Activated T-cell treated with anti-CD3 and anti-CD28 coated beads, Interleukin-2, amount 50 U/mL, for 4 hours (primary cell): ENCODE measurements around the gene SETMAR. TPM values are rescaled to one million over a fixed set of nuclear protein-coding genes. Genes with fewer than 3 reads are reported as not detected.
A peak's percentile ranks its signal among the peaks of the same experiment; 100 is the strongest.
"Not testable (repeated sequence)": the region's sequence is repeated elsewhere in the genome, so short reads cannot be mapped to it uniquely, and the experiment has no call there.

ENCODE experiments used
- ATAC-seq, 2 donors: fragments of 200-7000 bp; cut with Tn5 transposase; one replicate each; pipeline ENCODE4 v1.10.0; 2021
- DNase-seq: peaks from one replicate; pipeline ENCODE4 v3.0.0-alpha.2; 2020
- H3K27me3 Mint-ChIP-seq: one replicate; pipeline ENCODE4 v1.8.0; 2021; ENCODE audit warnings: low read depth, mixed read lengths
- H3K36me3 Mint-ChIP-seq: one replicate; pipeline ENCODE4 v1.8.0; 2022; ENCODE audit warnings: mixed read lengths; ENCODE audit not compliant: insufficient read depth
- H3K4me1 Mint-ChIP-seq: one replicate; pipeline ENCODE4 v1.8.0; 2021; ENCODE audit warnings: low read depth, mixed read lengths
- H3K4me3 Mint-ChIP-seq: one replicate; pipeline ENCODE4 v1.8.0; 2021; ENCODE audit warnings: mild to moderate bottlenecking, moderate library complexity, mixed read lengths
- H3K9me3 Mint-ChIP-seq: one replicate; pipeline ENCODE4 v1.8.0; 2021; ENCODE audit warnings: mixed read lengths
- total RNA-seq, 3 donors: library from RNA; stranded (reverse); gene quantifications; one replicate each; pipeline ENCODE4 v1.2.1, GENCODE V29; 2021

Gene SETMAR
- total RNA-seq: 10 to 100 TPM; 19.0 to 21.3 (median 19.9) TPM

DNA sequence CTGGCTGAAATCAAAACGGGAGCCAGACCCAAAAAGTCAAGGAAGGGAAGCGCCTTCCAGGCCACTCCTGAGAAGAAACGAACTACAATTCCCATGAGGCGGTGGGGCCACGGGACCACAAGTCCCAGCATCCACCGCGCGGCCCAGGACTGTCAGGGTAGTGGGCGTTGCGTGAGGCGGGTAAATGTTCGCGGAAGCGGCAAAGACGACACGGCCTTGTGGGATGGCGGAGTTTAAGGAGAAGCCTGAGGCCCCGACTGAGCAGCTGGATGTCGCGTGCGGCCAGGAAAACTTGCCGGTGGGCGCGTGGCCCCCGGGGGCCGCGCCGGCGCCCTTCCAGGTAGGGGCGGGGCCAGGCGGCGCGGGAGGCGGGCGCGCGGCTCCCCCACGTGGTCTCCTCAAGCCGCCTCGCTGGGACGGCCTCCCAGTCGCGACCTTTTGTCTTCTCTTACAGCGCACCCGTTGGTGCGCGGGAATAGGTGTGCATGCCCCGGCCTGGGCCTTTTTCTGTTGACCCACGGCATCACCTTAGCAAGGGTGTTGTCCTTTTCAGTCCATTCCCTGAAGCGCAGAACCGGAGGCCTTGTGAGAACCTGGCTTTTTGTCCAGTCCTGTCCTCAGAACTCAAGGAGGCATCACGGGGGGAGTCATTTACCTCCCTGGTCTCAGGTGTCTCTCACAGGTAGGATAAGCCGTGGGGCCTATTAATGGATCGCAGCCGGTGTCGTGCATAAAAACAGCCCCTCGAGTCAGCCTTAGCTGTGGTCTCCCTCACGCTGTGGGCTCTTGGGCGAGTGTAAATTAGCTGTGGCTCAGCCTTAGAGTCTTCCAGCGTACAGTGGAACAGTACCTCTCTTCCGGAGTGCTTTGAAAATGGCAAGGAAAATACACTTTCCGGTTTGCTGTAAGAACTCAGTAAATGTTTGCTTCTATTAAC lies at the start of gene SETMAR:
TSS of gene SETMAR (plus strand) at position 183 of the 937 bp plus-strand sequence. CDS start at position 185, 2 bp downstream.
- Mint-ChIP-seq H3K36me3 (peaks cover 9% of the 10 kb centered on the region), H3K9me3 (no peaks in the 10 kb centered on the region), H3K4me3 (peak within 1 kb of the TSS; percentile 92), H3K27me3 (no peaks in the 10 kb centered on the region), H3K4me1 (peaks cover 18% of the 10 kb centered on the region)
- DNase-seq: peak; percentile 74
- peak; percentile 97 to 98 for ATAC-seq

DNA sequence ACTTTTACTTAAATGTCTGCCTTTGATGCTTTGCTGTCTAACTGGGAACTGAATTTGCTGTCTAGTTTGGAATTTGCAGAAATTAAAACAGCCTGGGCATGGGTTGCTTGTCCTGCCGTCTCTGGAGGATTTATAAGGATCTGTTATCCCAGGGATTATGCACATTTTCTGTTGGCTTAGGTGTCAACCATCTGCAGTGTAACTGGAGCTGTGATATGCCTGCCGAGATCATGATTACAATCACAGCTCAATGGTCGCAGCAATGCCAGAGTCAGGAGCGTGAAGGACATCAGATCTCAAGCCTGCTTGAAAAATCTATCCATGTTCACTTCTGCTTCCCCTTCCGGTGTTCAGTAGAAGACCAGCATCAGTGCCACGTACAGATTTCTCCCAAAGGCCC lies 41.8 kb upstream of the SETMAR start:
- DNase-seq (no peak), ATAC-seq (no peak)
- Mint-ChIP-seq H3K36me3 (no peaks in the 10 kb centered on the region), H3K4me1 (no peaks in the 10 kb centered on the region), H3K9me3 (no peaks in the 10 kb centered on the region), H3K27me3 (no peaks in the 10 kb centered on the region), H3K4me3 (no peak overlapping the region)

DNA sequence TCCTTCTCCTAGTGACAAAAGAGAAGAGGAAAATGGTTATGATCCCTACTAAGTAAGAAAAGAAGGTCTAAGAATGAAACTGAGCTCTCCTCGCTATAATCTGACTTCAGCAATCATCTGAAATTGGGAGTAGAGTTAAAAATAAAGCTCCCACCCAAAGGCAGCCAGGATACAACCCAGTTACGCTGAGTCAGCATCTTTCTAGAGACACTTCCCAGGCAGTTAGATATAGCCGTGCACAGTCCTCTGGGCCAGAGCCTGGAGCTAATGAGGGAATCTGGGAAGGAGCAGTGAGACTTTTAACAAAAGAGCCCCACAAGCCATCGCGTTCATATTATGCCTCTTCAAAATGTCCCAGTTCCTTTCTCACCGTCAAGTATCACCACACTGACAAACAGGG lies 39.1 kb upstream of the SETMAR start:
- DNase-seq: no peak
- ATAC-seq: no peak
- Mint-ChIP-seq H3K4me1 (no peaks in the 10 kb centered on the region), H3K27me3 (no peaks in the 10 kb centered on the region), H3K9me3 (no peaks in the 10 kb centered on the region), H3K4me3 (no peak overlapping the region), H3K36me3 (peaks cover 2% of the 10 kb centered on the region)

DNA sequence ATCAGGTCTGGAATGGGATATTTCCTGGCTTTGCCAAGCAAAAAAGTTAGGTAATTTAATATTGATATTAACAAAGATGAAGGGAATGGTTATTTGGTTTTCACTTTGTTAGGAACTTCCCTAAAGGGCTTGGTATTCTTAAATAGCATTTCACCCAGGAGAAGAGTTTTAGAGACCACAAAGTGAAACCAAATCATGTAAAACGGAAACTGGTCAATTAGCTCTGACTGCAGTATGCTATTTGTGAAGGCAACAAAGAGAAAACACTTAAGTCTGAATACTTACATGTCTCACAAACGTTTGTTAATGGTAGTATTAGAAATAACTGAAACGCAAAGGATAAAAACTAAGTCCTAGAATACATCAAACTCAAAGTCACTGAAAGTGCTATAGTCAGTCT lies 32.4 kb upstream of the SETMAR start:
- Mint-ChIP-seq H3K4me1 (peaks cover 12% of the 10 kb centered on the region), H3K4me3 (no peak overlapping the region), H3K36me3 (peaks cover 2% of the 10 kb centered on the region), H3K27me3 (no peaks in the 10 kb centered on the region), H3K9me3 (no peaks in the 10 kb centered on the region)
- ATAC-seq: no peak
- no peak for DNase-seq

DNA sequence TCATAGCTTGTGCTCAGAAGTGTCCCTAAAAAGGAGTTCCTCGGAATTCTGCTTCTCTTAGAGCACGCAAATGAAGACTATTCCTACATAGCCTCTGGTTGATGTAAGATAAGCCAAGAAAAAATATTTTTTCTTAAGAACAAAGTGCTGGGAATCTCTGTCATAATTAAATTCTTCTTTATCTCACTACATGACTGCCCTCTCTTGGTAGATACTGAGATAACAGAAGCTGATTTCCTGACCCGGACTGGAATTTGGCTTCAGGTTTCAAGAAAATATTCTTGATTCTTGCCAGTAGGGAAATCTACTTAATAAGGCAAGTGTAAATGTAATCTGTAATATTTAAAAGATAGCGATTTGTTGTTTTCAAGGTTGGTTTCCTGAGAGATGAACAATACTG lies 31.3 kb upstream of the SETMAR start:
- Mint-ChIP-seq H3K9me3 (no peaks in the 10 kb centered on the region), H3K27me3 (no peaks in the 10 kb centered on the region)

DNA sequence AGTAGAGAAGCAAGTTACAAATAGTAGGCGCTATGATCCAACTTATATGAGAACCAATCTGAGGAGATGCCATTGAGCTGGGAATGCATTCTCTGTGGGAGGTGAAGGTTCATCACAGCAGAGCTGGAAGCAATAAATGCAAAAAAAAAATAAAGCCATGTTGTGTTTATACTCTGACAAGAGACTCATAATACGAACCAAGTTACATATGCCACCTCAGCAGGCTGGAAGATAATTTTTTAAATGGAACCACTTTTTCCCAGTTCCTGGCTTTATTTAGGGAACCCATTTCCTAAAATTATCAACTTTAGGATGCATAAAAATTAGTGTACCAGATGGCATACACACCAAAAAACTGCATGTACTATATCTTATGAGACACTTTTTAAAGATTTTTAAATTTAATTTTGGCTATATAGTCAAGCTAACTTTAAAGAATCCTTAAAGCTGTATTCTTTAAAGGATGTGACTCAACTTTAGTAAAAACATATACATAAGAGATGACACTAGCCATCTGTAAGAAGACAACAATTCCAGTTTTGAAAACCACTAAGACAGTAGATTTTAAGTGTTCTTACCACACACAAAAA lies 23.6 kb upstream of the SETMAR start:
- no peaks in the 10 kb centered on the region for H3K4me1 Mint-ChIP-seq
- DNase-seq (no peak), ATAC-seq (no peak)
- peaks cover 1% of the 10 kb centered on the region for H3K27me3 Mint-ChIP-seq
- H3K4me3 Mint-ChIP-seq: no peak overlapping the region
- H3K9me3 Mint-ChIP-seq: no peaks in the 10 kb centered on the region
- H3K36me3 Mint-ChIP-seq: no peaks in the 10 kb centered on the region

More for the DNA sequence above, 31.3 kb upstream of the SETMAR start:
- Mint-ChIP-seq H3K4me3 (no peak overlapping the region), H3K4me1 (peaks cover 12% of the 10 kb centered on the region), H3K36me3 (peaks cover 2% of the 10 kb centered on the region)
- DNase-seq (no peak), ATAC-seq (no peak)

DNA sequence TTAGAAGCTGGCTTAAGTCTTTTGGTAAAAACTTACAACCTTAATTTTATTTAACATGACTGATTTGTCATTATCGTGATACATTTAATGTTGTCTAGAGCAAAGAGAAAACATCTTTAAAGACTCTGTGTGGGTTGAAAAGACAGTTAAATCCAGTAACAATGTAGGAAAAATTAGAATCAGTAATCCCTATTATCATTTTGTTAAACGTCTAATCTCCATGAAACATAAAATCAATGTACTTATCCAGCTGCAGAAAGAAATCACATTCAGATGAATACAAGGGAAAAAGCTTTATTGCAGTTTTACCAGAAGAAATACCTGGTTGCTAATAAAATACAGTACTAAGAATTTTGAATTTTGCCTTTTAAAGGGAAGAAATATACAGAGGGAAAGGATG lies 21.2 kb upstream of the SETMAR start:
- ATAC-seq (no peak), DNase-seq (no peak)
- Mint-ChIP-seq H3K9me3 (no peaks in the 10 kb centered on the region), H3K27me3 (peaks cover 1% of the 10 kb centered on the region), H3K36me3 (no peaks in the 10 kb centered on the region), H3K4me3 (no peak overlapping the region), H3K4me1 (no peaks in the 10 kb centered on the region)

DNA sequence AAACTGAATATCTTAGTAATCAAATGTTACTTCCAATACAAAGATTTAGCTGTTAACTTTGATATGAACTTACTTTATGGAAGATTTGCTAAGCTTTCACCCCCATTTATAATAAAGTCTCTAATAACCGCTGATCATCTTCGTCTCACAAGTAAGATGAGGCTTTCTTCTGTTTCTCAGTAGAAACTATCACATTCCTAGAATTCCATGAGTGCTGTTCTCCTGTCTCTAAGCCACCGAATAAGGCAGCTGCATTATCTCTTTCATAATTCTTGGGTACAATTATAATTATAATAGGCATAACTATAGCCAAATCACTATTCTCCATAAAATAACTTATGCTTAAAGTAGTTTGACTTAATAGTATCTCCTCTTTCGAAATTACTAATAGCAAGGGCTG lies 18.3 kb upstream of the SETMAR start:
- H3K27me3 Mint-ChIP-seq: peaks cover 6% of the 10 kb centered on the region
- ATAC-seq: no peak
- no peaks in the 10 kb centered on the region for H3K36me3 Mint-ChIP-seq
- H3K9me3 Mint-ChIP-seq: no peaks in the 10 kb centered on the region
- DNase-seq: no peak
- no peak overlapping the region for H3K4me3 Mint-ChIP-seq
- no peaks in the 10 kb centered on the region for H3K4me1 Mint-ChIP-seq

DNA sequence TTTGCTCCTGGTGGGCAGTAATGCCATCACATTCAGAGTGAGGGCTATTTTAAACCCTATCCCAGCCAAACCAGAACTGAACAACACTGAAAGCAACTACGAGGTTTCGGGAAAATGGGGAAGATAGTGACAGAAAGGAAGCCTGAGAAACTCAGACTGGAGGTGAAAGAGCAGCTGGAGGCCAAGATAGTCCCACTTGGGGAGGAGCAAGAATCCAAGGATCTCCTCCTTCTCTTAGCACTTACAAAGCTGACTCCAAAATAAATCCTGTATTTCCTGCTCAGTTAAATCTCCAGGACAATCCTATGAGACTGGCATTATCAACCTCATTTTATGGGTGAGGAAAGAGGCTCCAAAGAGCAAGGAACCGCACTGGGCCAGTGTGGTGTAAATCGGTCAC lies 14.1 kb upstream of the SETMAR start:
- Mint-ChIP-seq H3K27me3 (peaks cover 4% of the 10 kb centered on the region), H3K36me3 (no peaks in the 10 kb centered on the region), H3K4me3 (no peak overlapping the region), H3K9me3 (no peaks in the 10 kb centered on the region), H3K4me1 (peaks cover 6% of the 10 kb centered on the region)
- no peak for ATAC-seq
- DNase-seq: no peak

DNA sequence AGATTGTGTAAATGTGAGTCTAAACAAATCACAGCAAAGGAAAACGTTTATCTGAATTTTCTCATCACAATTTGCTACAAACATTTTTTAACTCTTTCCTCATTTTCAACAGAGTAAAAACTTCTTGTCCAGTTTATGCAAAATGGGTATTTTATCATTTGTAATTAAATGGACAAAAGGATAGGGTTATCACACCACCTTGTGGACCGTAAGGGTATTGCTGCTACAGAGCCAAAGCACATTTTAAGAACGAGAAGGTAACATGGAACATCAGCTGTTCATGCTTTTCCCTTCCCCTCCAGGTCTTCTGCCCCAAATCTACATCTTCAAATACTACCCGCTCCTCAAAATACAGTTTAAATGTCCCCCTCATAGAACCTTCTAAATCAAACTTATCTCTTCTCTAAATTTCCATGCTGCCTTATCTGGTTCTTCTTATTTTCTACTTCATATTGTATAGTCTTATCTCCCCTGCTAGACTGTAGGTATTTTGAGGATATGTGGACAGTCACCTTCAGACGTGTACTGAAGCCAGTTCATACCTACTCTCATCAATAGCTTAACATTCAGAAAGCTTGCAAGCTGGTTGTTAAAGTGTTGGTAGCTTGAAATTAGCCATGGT lies 12.8 kb upstream of the SETMAR start:
- H3K36me3 Mint-ChIP-seq: no peaks in the 10 kb centered on the region
- DNase-seq (peak; percentile 12), ATAC-seq (peak in 1 of 2 donors; percentile 43)
- no peaks in the 10 kb centered on the region for H3K9me3 Mint-ChIP-seq
- peaks cover 6% of the 10 kb centered on the region for H3K4me1 Mint-ChIP-seq
- H3K27me3 Mint-ChIP-seq: peaks cover 4% of the 10 kb centered on the region
- no peak overlapping the region for H3K4me3 Mint-ChIP-seq

DNA sequence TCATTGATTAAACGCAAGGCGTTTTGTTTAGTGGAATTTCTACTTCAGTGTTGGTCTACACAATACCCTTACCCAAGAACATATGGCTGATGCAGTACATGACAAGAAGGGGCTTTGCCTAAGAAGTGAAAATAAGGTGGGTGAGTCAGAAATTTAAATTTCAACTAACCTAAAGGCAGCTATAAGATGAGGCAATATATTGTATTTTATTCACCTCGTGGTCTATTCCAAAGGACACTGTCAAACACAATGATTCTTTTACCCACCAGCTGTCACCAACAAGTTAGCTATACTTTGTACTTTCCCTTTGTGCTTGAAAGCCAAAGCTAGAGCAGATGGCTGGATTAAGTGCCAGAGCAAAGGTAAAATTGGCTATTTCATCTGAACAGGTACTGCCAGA lies 10.9 kb upstream of the SETMAR start:
- H3K9me3 Mint-ChIP-seq: no peaks in the 10 kb centered on the region
- H3K36me3 Mint-ChIP-seq: no peaks in the 10 kb centered on the region
- DNase-seq: no peak
- H3K4me1 Mint-ChIP-seq: peaks cover 6% of the 10 kb centered on the region
- H3K27me3 Mint-ChIP-seq: peaks cover 4% of the 10 kb centered on the region
- no peak overlapping the region for H3K4me3 Mint-ChIP-seq
- ATAC-seq: no peak

DNA sequence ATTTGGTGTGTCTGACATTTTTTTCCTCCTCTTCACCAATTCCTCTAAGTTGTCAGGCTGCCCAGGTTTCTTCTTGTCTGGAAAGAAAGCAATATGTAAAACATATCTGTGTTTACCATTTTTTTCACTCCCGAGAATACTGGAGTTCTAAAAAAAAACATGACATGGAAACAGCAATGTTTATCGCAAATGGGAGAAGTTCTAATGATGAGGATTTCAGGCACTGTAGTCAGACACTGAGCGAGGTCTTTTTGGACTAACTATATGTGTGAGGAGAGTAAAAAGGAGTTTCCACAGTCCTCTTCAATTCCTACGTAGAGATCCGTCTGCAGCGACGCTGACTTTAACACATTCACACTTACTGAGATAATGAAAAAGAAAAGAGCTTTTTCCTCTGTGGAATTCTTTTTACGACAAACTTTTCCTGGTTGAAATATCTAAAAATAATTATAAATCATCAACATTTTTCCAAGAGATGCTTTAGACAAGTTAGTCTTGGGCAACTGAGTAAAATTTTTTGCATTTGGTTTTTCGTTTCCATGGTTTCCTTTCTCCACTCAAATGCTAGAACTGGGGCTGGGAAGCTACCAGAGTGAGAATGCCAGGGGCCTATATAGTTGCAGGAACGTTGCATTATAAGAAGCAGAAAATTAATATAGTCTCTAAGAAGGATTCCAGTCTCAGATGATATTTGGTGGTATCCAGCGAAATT lies 8.4 kb upstream of the SETMAR start:
- H3K9me3 Mint-ChIP-seq: no peaks in the 10 kb centered on the region

DNA sequence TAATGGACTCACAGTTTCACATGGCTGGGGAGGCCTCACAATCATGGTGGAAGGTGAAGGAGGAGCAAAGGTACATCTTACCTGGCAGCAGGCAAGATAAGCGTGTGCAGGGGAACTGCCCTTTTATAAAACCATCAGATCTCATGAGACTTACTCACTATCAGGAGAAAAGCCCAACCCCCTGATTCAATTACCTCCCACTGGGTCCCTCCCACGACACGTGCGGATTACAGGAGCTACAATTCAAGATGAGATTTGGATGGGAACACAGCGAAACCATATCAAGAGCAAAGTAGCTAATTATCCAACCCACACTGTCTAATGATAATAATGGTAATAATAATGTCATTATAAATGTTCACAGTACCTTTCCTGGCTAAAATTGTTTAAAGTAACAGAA lies 6.7 kb upstream of the SETMAR start:
- DNase-seq, H3K4me1 Mint-ChIP-seq, H3K27me3 Mint-ChIP-seq, H3K36me3 Mint-ChIP-seq, ATAC-seq, H3K4me3 Mint-ChIP-seq, H3K9me3 Mint-ChIP-seq: not testable (repeated sequence)

More for the DNA sequence above, 8.4 kb upstream of the SETMAR start:
- ATAC-seq (no peak), DNase-seq (no peak)
- H3K36me3 Mint-ChIP-seq: no peaks in the 10 kb centered on the region
- H3K4me1 Mint-ChIP-seq: peaks cover 6% of the 10 kb centered on the region
- H3K27me3 Mint-ChIP-seq: no peaks in the 10 kb centered on the region
- H3K4me3 Mint-ChIP-seq: no peak overlapping the region

DNA sequence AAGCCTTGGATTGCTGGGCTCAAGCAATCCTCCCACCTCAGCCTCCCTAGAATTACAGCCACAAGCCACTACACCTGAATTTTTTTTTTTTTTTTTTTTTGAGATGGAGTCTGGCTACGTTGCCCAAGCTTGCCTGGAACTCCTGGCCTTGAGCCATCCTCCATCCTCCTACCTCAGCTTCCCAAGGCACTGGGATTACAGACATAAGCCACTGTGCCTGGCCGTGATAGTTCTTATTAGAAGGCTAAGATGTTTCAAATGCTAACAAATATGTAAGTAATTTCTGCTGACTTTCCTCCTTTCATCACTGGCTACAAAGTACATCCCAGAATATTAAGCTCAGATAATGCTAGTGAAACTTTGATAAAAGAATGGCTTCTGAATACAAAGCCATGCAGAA lies 5.7 kb upstream of the SETMAR start:
- no peak for DNase-seq
- Mint-ChIP-seq H3K4me1 (peaks cover 2% of the 10 kb centered on the region), H3K27me3 (no peaks in the 10 kb centered on the region), H3K36me3 (no peaks in the 10 kb centered on the region), H3K9me3 (no peaks in the 10 kb centered on the region), H3K4me3 (no peak overlapping the region)
- ATAC-seq: no peak
